GM12891 (cell line): ENCODE results near the gene LRRC27.

Experiments
- DNase-seq: peaks from one replicate; pipeline ENCODE4 v3.0.0; 2011; ENCODE audit warnings: low spot score; ENCODE audit not compliant: insufficient read length
- FAIRE-seq: peaks from 2 replicates; lab custom pipeline; 2011; peaks lifted over from hg19 to GRCh38; lab: Jason Lieb, UNC
- PAX5 ChIP-seq: IDR thresholded peaks from 2 replicates; pipeline ENCODE4 v1.6.1; 2011; ENCODE audit warnings: low read length, moderate library complexity, mild to moderate bottlenecking; ENCODE audit not compliant: insufficient read depth, severe bottlenecking
- POLR2A ChIP-seq: IDR thresholded peaks from 2 replicates; pipeline ENCODE4 v1.6.1; 2011; ENCODE audit warnings: low read depth, low read length, control low read depth
- POLR2AphosphoS5 ChIP-seq: IDR thresholded peaks from 2 replicates; pipeline ENCODE4 v1.6.1; 2011; ENCODE audit warnings: low read depth, low read length, control low read depth
- POU2F2 ChIP-seq: IDR thresholded peaks from 2 replicates; pipeline ENCODE4 v1.6.1; 2011; ENCODE audit warnings: low read depth, mild to moderate bottlenecking, control low read depth, low read length, moderate library complexity
- SPI1 ChIP-seq: IDR thresholded peaks from 2 replicates; pipeline ENCODE4 v1.6.1; 2011; ENCODE audit warnings: low read depth, low read length, control low read depth
- TAF1 ChIP-seq: IDR thresholded peaks from 2 replicates; pipeline ENCODE4 v1.6.1; 2011; ENCODE audit warnings: low read depth, low read length, control low read depth

Gene LRRC27

GRCh38 chr10:132326344-132326889, 5.6 kb upstream of the LRRC27 start:
- peak; percentile 90 for FAIRE-seq
- DNase-seq = no peak
- TF ChIP-seq PAX5 (no peak), POU2F2 (no peak), POLR2AphosphoS5 (no peak), SPI1 (no peak), TAF1 (no peak), POLR2A (no peak)

GRCh38 chr10:132326925-132327324, 5.1 kb upstream of the LRRC27 start:
- TF ChIP-seq POU2F2 (no peak), POLR2A (no peak), PAX5 (no peak), SPI1 (no peak), POLR2AphosphoS5 (no peak), TAF1 (no peak)
- FAIRE-seq (no peak), DNase-seq (no peak)

- FAIRE-seq (no peak), DNase-seq (no peak)
- TF ChIP-seq PAX5 (no peak), TAF1 (no peak), POLR2AphosphoS5 (no peak)
Measured at GRCh38 chr10:132328106-132328505, 3.9 kb upstream of the LRRC27 start.

- TF ChIP-seq PAX5 = no peak
- TF ChIP-seq SPI1 = no peak
- DNase-seq = no peak
- FAIRE-seq = no peak
Measured at GRCh38 chr10:132328738-132329137, 3.3 kb upstream of the LRRC27 start.

GRCh38 chr10:132329565-132330485, 2.2 kb upstream of the LRRC27 start:
- TF ChIP-seq POLR2AphosphoS5 = 0 out of 2 replicates have a peak, but pooled peaks have one; percentile 24
- no peak for TF ChIP-seq SPI1
- FAIRE-seq (peak; percentile 83), DNase-seq (no peak)

GRCh38 chr10:132330486-132330833, 1.5 kb upstream of the LRRC27 start:
- FAIRE-seq = no peak

GRCh38 chr10:132332433-132332754, 401 bp downstream of the LRRC27 start:
- TF ChIP-seq PAX5 = no peak
- TF ChIP-seq SPI1 = peak; percentile 84
- no peak for DNase-seq
- no peak for FAIRE-seq

More at GRCh38 chr10:132330486-132330833, 1.5 kb upstream of the LRRC27 start:
- no peak for DNase-seq
- TF ChIP-seq POLR2A (no peak), TAF1 (no peak), POU2F2 (no peak), POLR2AphosphoS5 (no peak), SPI1 (no peak)

GRCh38 chr10:132333386-132333785, 1.4 kb downstream of the LRRC27 start:
- DNase-seq (no peak), FAIRE-seq (no peak)
- TF ChIP-seq SPI1 = no peak
- TF ChIP-seq TAF1 = no peak
- TF ChIP-seq POLR2AphosphoS5 = no peak
- no peak for TF ChIP-seq POLR2A

GRCh38 chr10:132334631-132335188, 2.7 kb downstream of the LRRC27 start:
- TF ChIP-seq POLR2A = no peak
- TF ChIP-seq POLR2AphosphoS5 = no peak
- TF ChIP-seq TAF1 = no peak
- no peak for TF ChIP-seq SPI1
- TF ChIP-seq PAX5 = no peak
- TF ChIP-seq POU2F2 = no peak
- FAIRE-seq = no peak
- DNase-seq = no peak

- FAIRE-seq (peak; percentile 93), DNase-seq (no peak)
- TF ChIP-seq POU2F2 (no peak), SPI1 (peak; percentile 40; the same call in 1 of the 2 replicates), PAX5 (no peak), POLR2A (peak; percentile 60; the same call in 1 of the 2 replicates), TAF1 (peak; percentile 35; the same call in 1 of the 2 replicates), POLR2AphosphoS5 (peak; percentile 32; the same call in 1 of the 2 replicates)
Measured at GRCh38 chr10:132335189-132336063, 3.4 kb downstream of the LRRC27 start.
